GM18868 (cell line): ENCODE measurements around the gene MED27.

ENCODE experiments used
- ATAC-seq: cut with Tn5 transposase; IDR thresholded peaks from one replicate; pipeline ENCODE4 v1.9.1; 2021; ENCODE audit warnings: mild to moderate bottlenecking, moderate library complexity; ENCODE audit not compliant: unreplicated experiment

Gene MED27

DNA sequence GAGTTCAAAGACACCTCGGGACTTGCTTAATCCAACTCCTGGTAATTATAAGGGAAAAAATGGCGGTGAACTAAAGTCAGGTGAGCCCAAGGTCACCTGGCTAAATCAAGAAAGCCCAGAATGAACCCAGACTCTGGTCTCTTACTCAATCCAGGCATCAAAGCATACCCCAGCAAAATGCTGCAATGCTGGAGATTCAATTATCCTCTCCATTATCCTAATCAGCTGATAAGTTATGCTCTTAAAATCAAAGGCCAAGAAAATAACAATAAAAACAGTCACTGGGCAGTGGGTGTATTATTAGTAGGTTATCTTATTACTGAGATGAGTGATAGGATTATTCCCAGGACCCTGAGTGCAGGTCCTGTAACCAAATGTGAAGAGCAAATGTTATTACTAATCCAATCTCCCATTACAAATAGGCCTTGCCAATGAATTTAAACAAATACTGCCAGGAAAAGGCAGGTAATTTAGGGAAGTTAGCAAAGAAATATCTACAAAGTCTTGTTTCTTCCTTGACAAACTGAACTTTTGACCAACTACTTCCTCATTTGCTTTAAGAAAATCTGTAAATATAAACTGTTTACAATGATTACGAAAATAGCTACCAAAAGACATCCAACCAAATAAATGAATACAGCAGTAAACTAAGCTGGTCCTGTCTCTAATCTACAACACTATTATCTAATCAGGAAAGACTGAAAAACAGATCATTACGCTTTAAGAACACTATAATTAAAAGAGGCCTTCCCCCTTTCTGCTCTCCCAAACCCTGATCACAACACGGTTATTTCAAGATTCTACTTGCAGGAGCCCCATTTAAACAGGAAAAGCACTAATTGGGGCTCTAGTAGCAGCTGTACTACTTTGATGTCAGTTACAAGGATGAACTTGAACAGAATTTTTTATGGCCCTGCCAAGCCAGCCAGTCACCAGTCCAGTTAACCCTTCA lies 103.2 kb downstream of the MED27 start:
- no peak for ATAC-seq

DNA sequence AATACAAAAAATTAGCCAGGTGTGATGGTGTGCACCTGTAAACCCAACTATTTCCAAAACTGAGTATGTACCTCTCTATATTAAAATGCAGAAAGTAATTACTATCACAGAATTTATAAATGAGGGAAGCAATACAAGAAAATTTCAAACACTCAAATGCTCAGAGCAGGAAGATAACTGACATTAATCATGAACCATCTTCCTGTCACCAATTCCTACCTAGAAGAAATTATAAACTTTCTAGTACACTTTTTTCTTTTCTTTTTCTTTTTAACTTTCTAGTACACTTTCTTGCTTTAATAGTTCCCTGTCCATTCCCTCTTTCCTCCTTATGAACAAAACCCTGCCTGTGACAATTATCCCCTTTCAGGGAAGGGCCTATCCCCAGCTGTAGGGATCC lies 106.8 kb downstream of the MED27 start:
- no peak for ATAC-seq

DNA sequence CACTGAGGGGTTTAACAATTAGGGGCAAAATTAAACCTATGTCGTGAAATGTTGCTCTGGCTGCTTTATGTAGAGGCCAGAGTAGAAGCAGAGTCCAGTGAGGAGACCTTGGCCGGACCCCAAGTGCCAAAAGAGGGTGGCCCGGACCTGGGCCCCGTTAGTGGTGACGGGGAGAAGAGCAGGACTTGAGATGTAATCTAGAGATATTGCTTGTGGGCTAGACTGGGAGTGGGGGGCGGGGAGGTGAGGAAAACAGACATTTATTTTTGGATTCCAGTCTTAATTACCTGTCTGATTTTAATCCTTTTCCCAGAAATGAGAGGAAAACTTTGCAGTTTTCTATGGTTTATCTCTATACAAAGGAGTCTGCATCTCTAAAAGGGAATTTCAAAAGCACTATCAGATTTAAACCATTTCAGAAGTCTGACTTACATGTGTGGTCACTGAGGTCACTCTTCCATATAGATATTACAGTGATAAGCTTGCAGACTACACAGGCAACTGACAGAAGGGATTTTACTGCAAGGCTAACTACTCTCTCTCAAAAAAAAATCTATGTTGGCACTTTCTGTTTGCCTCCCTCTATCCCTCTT lies 108.1 kb downstream of the MED27 start:
- ATAC-seq: no peak

DNA sequence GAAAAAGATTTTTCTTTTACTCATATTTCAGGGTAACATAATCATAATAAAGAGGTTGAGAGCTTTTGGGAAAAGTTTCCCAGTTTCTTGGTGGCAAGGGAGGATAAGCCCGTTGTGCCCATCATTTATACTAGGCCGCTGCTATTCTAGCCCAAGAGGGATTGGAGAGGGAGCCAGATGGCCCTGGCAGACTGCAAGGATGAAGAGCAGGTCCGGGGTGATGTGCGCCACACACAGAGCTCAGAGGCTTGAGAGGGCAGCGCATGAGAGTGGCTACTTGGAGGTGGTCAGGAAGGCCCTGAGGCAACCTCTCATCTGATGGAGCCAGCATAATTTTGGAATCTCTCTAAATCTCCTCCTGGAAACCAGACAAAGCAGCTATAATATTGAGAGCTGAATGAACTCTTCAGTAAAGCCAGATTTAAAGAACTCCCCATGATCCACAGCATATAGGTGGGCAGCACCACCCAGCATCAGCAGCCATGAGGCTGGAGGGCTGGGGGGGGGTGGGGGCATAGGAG lies 110.1 kb downstream of the MED27 start:
- no peak for ATAC-seq

DNA sequence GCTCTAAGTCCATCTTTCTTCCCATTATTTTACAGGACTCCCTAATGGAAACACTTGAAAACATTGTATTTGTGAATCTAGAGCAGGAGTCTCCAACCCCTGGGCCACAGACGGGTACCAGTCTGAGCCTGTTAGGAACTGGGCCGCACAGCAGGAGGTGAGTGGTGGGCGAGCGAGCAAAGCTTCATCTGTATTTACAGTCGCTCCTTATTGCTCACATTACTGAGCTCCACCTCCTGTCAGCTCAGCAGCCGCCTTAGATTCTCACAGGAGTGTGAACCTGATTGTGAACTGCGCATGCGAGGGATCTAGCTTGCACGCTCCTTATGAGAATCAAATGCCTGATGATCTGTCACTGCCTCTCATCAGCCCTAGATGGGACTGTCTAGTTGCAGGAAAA lies 111.0 kb downstream of the MED27 start:
- ATAC-seq: no peak

DNA sequence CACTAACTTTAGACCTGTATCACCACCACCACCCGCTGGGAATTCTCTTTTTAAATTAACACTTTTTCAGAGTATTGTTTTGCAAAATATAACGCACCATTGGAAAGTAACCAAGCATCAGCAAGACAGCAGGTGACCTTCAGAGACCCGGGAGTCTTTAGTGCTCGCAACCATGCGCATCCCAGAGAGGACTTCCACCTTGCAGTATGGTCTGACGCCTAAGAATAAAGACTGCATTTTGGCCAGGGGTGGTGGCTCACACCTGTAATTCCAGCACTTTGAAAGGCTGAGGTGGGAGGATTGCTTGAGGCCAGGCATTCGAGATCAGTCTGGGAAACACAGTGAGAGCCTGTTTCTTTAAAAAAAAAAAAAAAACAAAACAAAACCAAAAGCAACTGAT lies 113.8 kb downstream of the MED27 start:
- ATAC-seq: no peak

DNA sequence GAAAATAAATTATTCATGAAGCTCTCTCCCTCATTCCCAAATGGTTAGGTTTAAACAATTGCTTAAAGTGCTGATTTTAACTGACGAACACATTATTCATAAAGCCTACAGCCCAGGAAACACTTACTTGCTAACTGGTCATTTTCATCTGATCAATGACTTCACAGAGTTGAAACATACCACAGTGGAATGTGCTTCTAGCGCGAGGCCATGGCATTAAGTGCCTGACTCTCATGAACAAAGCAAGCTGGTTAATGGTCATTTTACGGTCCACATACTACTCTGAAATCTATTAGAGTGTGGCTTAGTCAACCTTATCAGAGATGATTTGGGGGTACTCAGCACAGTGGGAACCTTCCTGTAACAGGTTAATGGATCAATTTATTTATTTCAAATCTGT lies 114.6 kb downstream of the MED27 start:
- no peak for ATAC-seq

DNA sequence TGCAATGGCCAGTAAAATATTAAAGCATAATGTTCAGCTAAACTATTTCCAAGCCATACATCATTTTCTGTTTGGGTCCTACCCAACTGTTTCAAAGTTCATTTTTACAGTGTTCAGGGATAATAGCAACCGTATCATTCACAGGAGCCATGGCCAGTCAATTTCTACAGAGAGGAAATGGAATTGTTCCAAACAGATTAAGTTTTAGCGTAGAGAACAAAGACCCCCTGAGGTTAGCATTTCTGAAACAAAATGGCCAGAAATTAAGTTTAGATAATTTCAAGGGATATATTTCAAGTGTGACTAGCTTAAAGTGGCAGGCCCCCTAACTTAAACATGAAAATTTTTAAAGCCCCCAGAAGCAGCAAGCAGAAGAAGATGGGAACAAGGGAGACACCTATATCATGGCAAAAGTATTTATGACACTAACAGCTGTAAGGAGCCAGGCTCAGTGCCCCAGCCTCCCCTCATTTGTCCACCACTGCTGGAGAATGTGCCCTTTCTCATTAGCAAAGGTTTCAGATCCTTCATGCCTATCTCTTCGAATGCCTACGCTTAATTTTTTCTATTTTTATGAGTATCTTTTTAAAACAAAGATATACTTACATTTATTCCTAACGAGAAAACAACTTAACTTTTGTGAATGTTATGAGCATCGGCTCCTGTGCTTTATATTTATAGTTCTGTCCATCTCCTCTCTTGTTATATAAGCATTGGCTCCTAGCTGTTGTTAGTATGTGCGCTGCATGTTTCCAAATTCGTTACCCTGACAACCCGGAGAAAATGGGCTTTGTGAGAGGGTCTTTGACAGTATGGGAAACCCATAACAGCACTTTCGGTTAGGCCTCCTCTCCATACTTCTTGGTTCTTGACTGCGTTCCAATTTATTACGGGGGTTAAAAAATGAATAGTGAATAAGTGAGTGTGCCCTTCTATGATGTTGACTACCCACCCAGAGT lies 116.3 kb downstream of the MED27 start:
- no peak for ATAC-seq

DNA sequence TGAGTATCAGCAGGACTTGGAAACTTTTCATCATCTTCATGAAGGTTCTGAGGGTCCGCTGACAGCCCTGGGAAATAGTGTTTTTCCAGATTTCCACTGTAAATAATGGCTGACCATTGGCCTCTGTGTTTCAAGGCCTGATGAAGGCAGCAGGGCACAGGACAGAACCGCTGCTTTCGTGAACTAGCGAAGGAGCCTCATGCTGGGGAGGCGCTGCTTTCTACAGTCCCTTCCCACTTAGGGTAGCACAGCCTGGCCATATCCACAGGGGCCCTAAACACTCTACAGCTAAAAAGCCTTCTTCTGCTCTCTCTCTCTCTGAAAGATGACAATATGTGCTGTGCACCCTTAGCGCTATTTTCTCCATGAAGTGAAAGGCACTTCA lies 118.2 kb downstream of the MED27 start:
- no peak for ATAC-seq

DNA sequence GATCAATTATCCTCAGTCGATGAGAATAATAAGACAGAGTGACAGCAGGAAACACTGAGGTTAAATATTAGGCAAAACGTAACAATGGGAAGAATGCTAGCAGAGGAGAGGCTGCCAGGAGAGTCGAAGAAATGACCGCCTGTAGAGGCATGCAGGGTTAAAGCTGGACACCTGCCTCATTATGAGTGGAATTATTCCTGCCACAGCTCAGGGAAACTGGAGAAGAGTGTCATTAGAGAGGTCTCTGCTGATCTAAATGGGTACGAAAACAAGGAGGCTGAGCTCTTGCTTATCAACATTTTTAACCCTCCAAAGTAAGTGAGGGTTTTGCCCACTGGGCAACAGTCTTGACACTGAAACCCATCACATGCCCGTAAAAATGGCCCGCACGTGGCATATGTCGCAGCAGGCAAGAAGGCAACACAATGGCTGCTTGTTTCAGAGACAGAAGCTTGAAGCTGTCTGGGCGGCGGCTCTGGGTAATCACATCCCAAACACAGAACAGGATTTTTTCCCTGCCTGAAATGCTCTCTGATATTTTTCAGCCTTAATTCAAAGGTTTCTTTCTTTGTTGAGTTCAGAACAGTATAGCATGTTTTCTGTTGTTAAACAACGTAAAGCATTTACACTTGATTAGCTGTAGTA lies 118.7 kb downstream of the MED27 start:
- no peak for ATAC-seq

DNA sequence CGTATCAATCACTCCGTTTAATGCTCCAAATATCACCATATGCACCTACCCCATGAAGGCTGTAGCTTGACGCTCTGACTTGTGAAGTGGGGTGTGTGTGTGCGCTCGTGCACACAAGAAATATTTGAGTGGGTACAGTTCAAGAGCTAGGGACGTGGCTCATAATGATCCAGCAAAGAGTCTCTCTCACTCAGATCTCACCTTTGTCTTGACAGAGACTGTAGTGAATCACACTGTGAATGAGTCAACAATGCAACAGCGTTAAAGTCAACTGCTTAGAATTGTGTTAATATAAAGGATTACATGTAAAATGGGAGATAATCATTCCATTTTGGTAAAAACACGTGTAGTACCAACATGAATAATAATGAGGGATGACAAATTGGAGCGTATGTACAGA lies 119.4 kb downstream of the MED27 start:
- ATAC-seq: no peak

DNA sequence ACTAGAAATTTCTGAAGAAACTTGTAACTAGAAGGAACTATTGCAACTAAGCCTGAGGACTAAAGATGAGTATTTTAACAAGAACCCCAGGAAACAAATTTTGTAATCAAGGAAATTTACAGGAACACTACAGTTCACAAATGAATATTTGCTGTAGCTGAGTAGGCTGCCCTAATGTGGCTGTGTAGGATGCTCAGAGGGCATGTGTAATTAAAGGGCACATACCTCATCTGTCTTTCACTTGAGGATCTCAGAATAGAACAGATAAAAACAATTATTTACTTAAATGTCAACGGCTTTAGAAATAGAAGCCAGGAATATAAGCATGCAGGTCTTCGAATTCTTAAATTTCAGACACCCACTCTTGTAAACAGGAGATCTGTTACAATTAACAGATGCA lies 119.8 kb downstream of the MED27 start:
- no peak for ATAC-seq

DNA sequence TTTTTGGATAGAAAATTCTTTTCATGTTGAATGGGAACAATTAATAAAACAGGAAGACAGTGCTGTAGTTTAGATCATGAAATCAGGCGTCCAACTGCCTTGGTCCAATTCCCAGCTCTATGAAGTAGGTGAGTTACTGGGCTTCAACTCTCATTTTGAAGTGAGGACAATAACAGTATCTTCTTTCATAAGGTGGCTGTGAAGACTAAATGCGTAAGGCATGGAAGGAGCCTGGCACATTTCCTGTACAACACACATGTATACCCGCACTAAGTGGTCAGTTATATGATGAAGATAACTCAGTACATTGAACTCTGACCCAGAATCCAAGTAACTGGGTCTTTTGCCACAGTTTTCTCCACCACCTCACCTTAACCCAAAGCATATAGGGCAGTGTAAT lies 120.6 kb downstream of the MED27 start:
- ATAC-seq: no peak

DNA sequence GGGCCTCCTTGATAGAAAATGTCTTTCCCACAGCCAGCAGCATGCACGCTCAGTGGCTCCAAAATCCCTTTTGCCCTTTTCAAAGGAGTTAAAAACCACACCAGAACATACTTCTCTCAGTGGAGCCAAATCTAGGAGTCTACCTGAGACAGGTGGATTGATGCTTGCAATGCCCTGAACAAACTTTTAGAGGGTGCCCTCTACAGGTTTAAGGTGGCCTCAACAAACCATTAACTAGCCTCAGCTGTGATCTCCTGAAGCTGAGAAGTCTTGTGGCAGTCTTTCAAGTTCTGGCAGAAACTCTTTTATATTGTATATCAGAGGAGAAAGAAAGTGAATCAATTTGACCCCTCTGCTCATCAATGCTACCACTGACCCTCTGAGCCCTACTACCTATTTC lies 125.4 kb downstream of the MED27 start:
- no peak for ATAC-seq

DNA sequence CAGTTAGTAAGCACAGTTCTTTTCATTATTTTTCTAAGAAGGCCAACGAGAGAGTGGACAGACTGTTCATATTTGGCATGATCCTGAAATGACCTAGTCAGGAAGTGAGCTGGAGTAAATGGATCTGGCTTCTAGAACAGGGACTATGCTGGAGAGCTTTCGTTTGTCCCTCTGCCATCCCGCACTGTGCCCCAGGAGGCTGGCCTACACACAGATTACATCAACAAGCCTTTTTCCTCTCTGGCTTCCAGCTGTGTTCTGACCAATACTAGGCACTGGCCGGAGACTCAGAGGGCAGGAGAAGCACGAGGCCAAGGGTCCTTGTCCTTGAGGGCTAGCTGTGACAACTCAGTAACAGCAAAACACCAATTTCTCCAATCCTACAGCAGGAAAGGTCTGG lies 127.8 kb downstream of the MED27 start:
- no peak for ATAC-seq

DNA sequence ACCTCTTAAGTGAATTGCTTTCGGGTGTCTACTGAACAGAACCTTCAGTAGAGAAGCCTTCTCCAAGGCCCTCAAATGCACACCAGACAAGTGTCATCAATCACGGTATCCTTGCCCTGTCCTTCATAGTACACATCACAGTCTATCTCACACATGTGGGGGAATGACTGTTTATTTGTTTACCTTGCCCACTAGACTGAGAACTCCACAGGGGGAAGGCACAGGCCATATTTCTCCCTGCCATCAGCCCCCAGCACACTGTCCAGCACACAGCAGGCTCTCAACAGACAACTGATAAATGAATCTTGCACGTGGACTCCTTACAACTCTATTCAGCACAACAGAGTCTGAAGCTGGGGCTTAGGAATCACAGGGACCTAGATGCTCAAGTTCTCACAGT lies 128.5 kb downstream of the MED27 start:
- ATAC-seq: no peak

DNA sequence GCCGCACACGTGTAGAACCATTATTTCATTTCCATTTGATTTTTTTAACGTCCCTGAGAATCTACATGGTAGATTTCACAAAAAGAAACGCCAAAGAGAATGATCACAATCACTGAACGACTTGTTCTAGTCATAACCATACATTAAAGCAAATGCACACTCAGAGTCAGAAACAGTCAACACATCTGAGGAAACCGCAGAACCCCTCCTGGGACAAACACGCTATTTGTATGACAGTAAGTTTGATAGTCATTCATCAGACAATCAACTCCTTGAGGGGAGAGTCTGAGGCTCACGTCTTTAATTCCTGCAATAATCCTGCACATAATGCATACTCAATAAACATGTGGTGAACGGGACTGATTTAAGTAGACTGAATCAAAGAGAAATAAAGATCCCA lies 129.2 kb downstream of the MED27 start:
- no peak for ATAC-seq

DNA sequence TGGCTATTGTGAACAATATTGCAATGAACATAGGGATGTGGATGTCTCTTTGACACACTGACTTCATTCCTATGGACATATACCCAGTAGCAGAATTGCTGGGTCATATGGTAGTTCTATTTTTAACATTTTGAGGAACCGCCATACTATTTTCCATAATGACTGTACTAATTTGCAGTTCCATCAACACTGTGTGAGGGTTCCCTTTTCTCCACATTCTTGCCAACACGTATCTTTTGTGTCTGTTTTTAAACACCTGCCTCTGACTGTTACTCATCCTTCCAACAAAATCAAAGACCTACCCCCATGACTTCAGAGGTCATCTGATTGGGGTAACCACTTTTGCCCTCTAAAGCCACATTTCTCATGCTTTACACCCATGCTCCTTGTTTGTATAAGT lies 133.5 kb downstream of the MED27 start:
- ATAC-seq: no peak

DNA sequence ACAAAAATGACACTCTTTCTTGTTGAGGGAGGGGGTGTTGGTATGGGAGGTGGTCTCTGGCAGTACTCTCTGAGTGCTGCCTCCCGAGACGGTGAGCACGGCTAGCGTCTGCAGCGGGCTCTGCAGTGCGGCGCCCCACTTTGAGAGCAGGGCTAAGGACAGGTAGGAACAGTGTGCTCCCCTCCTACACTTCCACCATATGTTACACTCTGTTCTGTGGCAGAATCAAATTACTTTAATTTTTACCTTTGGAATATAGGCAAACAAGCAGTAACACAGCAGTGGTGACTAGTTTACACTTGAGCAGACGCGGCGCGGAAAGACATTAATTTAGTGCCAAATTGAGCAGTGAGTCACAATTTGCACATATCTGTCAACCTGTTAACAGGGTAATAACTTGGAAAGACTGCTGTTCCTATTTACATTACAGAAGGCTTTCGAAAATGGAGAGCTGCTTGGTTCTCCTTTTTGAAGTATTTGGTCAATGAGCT lies 136.3 kb downstream of the MED27 start:
- ATAC-seq: no peak

DNA sequence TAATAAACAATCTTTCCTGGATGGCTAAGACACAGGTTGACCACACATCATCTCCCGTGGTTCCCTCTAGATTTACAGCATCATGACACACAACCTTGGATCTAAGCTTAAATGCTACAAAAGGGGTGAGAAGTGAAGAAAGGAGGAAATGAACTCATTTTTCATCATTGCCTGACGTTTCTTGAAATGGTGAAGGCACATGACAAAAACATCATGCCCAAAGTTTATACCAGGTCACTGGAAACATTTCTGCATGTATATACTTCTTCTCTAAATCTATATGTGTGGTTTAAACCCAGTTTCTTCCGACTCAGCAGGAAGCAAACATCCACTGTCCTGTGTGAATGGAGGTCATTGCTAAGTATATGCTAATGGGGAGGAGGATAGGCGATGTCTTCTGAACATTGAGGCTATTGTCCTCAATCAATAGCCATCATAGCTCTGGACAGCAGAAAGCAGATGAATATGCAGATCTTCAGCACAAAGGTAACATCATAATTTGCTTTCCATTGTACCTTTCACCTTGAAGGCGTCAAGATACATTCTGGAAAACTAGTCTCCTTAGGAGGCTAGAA lies 137.4 kb downstream of the MED27 start:
- no peak for ATAC-seq
